DND-41 (cell line): ENCODE results near the gene KLF13.

Experiments used
- EZH2 ChIP-seq: IDR thresholded peaks from 3 replicates; pipeline ENCODE4 v1.6.1; 2012; ENCODE audit warnings: borderline replicate concordance, low read depth, mild to moderate bottlenecking, moderate library complexity, low read length, inconsistent platforms; ENCODE audit not compliant: severe bottlenecking
- TF ChIP-seq, protein P1 (sequence below): IDR thresholded peaks from 2 replicates; pipeline ENCODE4 v1.5.1; 2012; ENCODE audit warnings: borderline replicate concordance, low read length, moderate library complexity, mild to moderate bottlenecking; ENCODE audit not compliant: poor library complexity, severe bottlenecking; ENCODE audit errors: extremely low read depth

GRCh38 chr15:31403606-31404005, 77.0 kb downstream of the KLF13 start:
- TF ChIP-seq, protein P1, sequence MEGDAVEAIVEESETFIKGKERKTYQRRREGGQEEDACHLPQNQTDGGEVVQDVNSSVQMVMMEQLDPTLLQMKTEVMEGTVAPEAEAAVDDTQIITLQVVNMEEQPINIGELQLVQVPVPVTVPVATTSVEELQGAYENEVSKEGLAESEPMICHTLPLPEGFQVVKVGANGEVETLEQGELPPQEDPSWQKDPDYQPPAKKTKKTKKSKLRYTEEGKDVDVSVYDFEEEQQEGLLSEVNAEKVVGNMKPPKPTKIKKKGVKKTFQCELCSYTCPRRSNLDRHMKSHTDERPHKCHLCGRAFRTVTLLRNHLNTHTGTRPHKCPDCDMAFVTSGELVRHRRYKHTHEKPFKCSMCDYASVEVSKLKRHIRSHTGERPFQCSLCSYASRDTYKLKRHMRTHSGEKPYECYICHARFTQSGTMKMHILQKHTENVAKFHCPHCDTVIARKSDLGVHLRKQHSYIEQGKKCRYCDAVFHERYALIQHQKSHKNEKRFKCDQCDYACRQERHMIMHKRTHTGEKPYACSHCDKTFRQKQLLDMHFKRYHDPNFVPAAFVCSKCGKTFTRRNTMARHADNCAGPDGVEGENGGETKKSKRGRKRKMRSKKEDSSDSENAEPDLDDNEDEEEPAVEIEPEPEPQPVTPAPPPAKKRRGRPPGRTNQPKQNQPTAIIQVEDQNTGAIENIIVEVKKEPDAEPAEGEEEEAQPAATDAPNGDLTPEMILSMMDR, result no peak
- no peak for TF ChIP-seq EZH2
